Measurements from ENCODE around the gene ELK4. TPM values are rescaled to one million over a fixed set of nuclear protein-coding genes. Genes with fewer than 3 reads are reported as not detected.

Gene ELK4
- total and polyA plus RNA-seq, 2 of the 4 experiments (the other 2 are of a cell fraction), result 4.6 to 11.3 TPM

DNA sequence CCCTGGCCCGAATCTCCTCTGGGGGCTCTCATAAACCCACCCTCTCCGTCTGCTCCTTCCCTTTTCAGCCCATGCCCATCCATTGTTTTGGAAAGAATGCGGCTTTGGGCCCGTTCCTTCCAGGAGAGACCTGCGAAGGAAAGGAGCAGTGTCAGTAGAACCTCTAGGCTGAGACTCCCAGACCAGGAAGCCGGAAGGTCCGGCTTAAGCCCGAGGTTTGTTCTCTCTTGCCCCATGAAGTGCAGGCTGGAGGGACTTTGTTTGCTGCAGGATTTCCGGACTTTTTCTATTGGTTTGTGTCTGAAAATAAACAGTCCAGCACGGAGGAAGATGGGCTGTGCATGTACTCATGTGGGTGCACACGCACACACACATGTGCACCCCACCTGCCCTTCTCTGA lies 49.8 kb downstream of the ELK4 start:
- Histone ChIP-seq H4K20me1 (ENCODE audit: insufficient read depth, low read length) (no peaks in the 10 kb centered on the region), H2BK20ac (ENCODE audit: low read depth, low read length) (no peak overlapping the region), H3K4me1 (ENCODE audit: control insufficient read depth, insufficient read depth, low read length) (peaks cover 6% of the 10 kb centered on the region; the same call in 1 of the 2 replicates), H3K9ac (ENCODE audit: low read depth, low read length) (no peak overlapping the region), H3K14ac (replicated peaks; ENCODE audit: low read depth, low read length) (no peak overlapping the region), H3K9me3 (ENCODE audit: control insufficient read depth, insufficient read depth, low read length) (no peaks in the 10 kb centered on the region), H3K27ac (ENCODE audit: insufficient read depth, low read length) (no peak overlapping the region), H2BK5ac (ENCODE audit: low read depth, low read length, poor library complexity, severe bottlenecking) (no peak overlapping the region), H3K18ac (ENCODE audit: low read depth, low read length) (no peak overlapping the region), H3K23ac (ENCODE audit: low read depth, low read length) (no peak overlapping the region), H2BK15ac (ENCODE audit: low read depth, low read length) (no peak overlapping the region), H3K4me2 (ENCODE audit: low read depth, low read length) (no peak overlapping the region), H4K91ac (ENCODE audit: insufficient read depth, low read depth, low read length) (no peak overlapping the region), H3K4me3 (ENCODE audit: insufficient read depth, low read depth, low read length) (no peak overlapping the region), H3K79me1 (ENCODE audit: low read depth in 1 of 2, low read length in 2 of 2) (no peaks in the 10 kb centered on the region), H3K56ac (ENCODE audit: extremely low read depth, insufficient read depth, low read length) (no peak overlapping the region), H4K8ac (ENCODE audit: low read depth in 2 of 2, low read length in 2 of 2) (no peak overlapping the region), H3K27me3 (ENCODE audit: control insufficient read depth, insufficient read depth, low read length) (peaks cover 55% of the 10 kb centered on the region), H2AK5ac (ENCODE audit: low read depth, low read length) (no peak overlapping the region), H2AK9ac (replicated peaks; ENCODE audit: low read depth, low read length, poor library complexity) (peak overlapping the region; percentile 72), H3K4ac (ENCODE audit: low read depth, low read length) (no peak overlapping the region), H2AFZ (replicated peaks; ENCODE audit: low read length, poor library complexity) (no peak overlapping the region), H2BK120ac (ENCODE audit: low read depth, low read length) (no peak overlapping the region), H3K9me1 (ENCODE audit: insufficient read depth, low read length) (peaks cover 3% of the 10 kb centered on the region; the same call in 1 of the 2 replicates), H3K36me3 (ENCODE audit: control insufficient read depth, insufficient read depth, low read length) (no peaks in the 10 kb centered on the region), H4K5ac (ENCODE audit: low read depth, low read length) (no peak overlapping the region)
- TF ChIP-seq RCOR1 (IDR thresholded peaks at IDR 0.05; ENCODE audit: insufficient replicate concordance, low read length) (no peak), CHD1 (IDR thresholded peaks at IDR 0.05; ENCODE audit: low read depth, low read length) (no peak), ELK1 (IDR thresholded peaks at IDR 0.05; ENCODE audit: borderline replicate concordance, low read depth, low read length) (no peak), CEBPB (IDR thresholded peaks at IDR 0.05; ENCODE audit: low read depth, low read length) (no peak), RFX5 (IDR thresholded peaks at IDR 0.05; ENCODE audit: low read depth, low read length) (no peak), RAD21 (IDR thresholded peaks at IDR 0.05; ENCODE audit: low read length) (no peak), MAZ (IDR thresholded peaks at IDR 0.05; ENCODE audit: borderline replicate concordance, low read depth, low read length) (no peak), FOS (IDR thresholded peaks at IDR 0.05; ENCODE audit: low read depth, low read length) (no peak), USF2 (IDR thresholded peaks at IDR 0.05; ENCODE audit: low read depth, low read length) (no peak), BHLHE40 (IDR thresholded peaks at IDR 0.05; ENCODE audit: low read depth, low read length) (no peak), NFE2L2 (IDR thresholded peaks at IDR 0.05; ENCODE audit: low read depth, low read length) (no peak), POLR2A (IDR thresholded peaks at IDR 0.05; ENCODE audit: low read depth, low read length) (no peak), MAFK (IDR thresholded peaks at IDR 0.05; ENCODE audit: low read depth, low read length) (no peak), SMC3 (IDR thresholded peaks at IDR 0.05; ENCODE audit: low read depth, low read length) (no peak), MXI1 (IDR thresholded peaks at IDR 0.05; ENCODE audit: borderline replicate concordance, low read depth, low read length) (no peak)
- TF ChIP-seq, protein P1, sequence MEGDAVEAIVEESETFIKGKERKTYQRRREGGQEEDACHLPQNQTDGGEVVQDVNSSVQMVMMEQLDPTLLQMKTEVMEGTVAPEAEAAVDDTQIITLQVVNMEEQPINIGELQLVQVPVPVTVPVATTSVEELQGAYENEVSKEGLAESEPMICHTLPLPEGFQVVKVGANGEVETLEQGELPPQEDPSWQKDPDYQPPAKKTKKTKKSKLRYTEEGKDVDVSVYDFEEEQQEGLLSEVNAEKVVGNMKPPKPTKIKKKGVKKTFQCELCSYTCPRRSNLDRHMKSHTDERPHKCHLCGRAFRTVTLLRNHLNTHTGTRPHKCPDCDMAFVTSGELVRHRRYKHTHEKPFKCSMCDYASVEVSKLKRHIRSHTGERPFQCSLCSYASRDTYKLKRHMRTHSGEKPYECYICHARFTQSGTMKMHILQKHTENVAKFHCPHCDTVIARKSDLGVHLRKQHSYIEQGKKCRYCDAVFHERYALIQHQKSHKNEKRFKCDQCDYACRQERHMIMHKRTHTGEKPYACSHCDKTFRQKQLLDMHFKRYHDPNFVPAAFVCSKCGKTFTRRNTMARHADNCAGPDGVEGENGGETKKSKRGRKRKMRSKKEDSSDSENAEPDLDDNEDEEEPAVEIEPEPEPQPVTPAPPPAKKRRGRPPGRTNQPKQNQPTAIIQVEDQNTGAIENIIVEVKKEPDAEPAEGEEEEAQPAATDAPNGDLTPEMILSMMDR (conservative IDR thresholded peaks at IDR 0.05; ENCODE audit: low read depth, low read length), result no peak
- no peak for ATAC-seq (ENCODE audit: low read depth)
- POLR2A ChIA-PET (ENCODE audit: unreplicated experiment), result no interaction called here
- CTCF ChIA-PET, result no interaction called here
- in situ Hi-C loops (cut with MboI; ENCODE audit: low sequenced_read_pairs), result no loop called here
- no TSS peak for BruUV-seq (replicated peaks)
- WGBS, 2 experiments (ENCODE audit: extremely low coverage in 2 of 2, insufficient read length in 1 of 2), result 90% methylated on average over 2 of the region's 11 CpGs; no CpG with 5 or more reads in 1 of the 2 experiments
- dilution Hi-C loops (cut with HindIII; ENCODE audit: low sequenced_read_pairs, unreplicated experiment), result no loop called here
- intact Hi-C loops (cut with micrococcal nuclease), result no loop called here
- DNase-seq, result no peak
